Activated T-cell treated with anti-CD3 and anti-CD28 coated beads, Interleukin-2, amount 50 U/mL, for 1 hour (primary cell): ENCODE data around the gene FHOD3.

Source experiments
- DNase-seq: peaks from one replicate; pipeline ENCODE4 v3.0.0-alpha.2; 2020

The FHOD3 gene

DNA sequence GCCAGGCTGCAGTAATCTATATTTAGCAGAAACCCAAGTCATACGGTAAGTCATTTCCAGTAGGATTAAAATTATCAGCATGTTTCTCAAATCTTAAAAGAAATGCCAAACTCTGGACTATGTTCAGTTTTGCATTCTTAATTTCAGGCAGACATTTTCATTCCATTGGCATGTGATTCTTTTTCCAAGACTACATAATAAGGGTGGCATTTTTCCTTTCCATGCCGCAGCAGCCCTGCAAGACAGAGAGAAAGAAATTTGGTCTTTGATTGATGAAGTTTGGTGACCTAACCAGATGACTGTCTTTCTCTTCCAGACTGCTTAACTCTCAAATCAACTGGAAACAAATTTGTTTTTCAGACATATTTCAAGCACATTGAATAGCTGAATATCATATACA is 118.1 kb downstream of the FHOD3 start:
- DNase-seq: no peak

- no peak for DNase-seq
Measured at GRCh38 chr18:36419188-36419899, 121.8 kb downstream of the FHOD3 start.

DNA sequence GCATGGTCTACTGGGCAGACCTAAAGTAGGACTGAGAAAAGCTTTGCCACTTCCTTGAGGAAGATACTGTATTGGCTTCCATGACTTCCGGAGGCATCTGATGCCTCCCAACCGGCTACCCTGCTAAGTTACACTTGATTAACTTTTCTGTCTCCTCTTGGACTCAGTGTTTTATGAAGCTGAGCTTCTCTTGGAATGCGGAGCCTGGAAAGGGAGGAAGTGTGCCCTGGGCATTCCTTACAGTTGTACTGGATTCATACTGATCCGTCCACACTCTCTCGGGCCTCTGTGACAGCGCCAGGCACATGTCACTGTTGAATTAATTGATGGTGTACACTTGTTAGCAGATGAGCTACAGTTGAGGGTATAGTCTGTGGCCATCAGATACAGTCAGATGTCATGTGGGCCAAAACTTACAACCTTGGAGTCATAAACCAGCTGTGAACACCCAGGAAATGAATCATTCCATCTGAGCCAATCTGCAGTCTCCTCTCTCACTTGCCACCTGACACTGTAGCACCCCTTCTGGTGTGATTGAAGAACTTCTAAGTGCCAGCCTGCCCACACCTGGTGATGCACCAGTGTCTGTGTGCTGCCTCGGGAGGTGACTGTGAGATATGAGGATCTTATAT is 122.5 kb downstream of the FHOD3 start:
- DNase-seq: no peak

GRCh38 chr18:36420826-36421225 is 123.3 kb downstream of the FHOD3 start:
- DNase-seq: no peak

DNA sequence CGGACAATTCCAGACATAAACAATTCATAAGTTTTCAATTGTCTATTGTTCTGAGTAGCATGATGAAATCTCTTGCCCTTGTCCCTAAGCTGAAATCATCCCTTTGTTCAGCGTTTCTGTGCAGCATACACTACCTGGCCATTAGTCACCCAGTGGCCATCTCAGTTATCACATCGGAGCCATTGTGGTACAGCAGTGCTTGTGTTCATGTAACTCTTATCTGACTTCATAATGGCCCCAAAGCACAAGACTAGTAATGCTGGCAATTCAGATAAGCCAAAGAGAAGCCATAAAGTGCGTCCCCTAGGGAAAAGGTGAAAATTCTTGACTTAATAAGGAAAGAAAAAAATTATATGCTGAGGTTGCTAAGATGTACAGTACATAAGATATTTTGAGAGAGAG is 127.2 kb downstream of the FHOD3 start:
- no peak for DNase-seq

DNA sequence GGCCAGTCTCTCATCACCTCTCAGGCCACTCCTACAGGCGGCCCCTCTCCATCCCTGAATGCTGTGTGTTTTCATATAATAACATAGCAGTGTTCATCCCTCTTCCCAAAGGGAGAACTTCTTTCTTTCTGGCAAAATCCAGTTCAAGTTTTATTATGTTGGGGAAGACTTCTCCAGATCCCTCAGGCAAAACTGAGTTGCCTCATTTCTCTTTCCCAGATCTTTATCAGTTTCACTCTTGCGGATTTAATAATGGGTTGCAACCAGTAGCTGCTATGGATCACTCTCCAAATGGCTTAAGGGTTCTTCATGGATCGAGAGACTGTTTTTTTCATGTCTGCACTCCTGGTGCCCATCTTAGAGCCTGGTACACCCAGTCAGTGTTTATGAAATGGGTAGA is 129.9 kb downstream of the FHOD3 start:
- no peak for DNase-seq

DNA sequence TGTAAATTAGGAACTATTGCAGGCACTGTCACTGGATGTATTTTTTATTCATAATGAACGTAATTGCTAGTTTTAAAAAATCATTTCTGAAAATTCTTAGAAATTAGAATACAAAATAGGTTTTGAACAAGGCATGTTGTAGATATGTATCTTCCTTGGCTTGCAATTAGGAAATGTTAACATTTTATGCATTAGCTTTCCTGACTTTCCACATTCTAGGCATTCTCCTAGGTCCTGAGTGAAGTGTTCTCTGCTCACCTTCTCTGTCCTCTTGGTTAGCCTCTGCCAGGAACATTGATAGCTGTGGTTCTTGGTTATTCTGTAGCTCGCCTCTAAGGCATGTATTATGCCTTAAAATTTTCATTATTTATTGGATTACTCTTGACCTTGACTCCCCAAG is 130.3 kb downstream of the FHOD3 start:
- no peak for DNase-seq

- no peak for DNase-seq
Measured at GRCh38 chr18:36428431-36429029, 131.0 kb downstream of the FHOD3 start.

DNA sequence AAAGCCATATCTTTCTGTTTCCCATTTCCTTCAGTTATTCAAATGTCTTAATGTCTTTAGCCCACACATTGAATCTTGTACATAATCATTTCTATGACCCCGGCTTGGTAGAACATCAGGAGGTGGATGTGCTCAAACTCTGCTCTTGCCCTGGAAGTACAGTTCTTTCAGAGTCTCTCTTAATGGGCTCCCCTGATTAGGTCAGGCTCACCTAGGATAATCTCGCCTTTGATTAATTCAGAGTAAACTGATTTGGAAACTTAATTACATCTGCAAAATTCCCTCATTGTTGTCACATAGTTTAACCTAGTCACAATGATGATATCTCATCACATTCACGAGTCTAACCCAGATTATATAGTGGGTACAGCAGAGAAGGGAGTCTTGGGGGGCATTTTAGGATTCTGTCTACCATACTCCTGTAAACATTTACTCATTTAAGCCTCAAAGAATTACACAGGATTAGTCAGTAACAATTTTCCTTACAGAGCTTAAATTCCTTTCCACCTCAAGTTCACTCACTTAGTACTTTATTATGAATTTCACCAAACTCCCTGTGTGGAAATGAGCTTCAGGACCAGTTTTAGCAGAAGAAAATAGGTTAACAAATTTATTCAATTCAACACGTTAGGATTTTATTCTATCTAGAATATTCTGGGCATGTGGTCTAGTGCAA is 135.5 kb downstream of the FHOD3 start:
- no peak for DNase-seq

GRCh38 chr18:36436387-36436786 is 138.9 kb downstream of the FHOD3 start:
- DNase-seq: no peak

GRCh38 chr18:36440614-36441013 is 143.1 kb downstream of the FHOD3 start:
- no peak for DNase-seq

- DNase-seq: no peak
Measured at GRCh38 chr18:36441426-36442240, 144.1 kb downstream of the FHOD3 start.

DNA sequence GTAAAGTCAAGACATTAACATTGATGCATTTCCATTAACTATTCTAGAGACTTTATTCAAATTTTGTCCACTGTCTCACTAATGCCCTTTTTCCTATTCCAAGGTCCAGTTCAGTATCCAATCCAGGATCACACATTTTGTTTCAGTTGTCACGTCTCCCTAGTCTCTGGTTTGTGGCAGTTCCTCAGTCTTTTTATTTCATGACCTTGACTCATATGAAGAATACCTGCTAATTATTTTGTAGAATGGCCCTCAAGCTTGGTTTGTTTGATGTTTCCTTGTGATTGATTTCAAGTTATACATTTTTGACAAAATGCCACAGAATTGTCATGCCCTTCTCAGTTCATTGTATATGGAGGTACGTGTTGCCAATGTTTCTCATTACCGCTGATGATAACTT is 145.2 kb downstream of the FHOD3 start:
- DNase-seq: no peak

DNA sequence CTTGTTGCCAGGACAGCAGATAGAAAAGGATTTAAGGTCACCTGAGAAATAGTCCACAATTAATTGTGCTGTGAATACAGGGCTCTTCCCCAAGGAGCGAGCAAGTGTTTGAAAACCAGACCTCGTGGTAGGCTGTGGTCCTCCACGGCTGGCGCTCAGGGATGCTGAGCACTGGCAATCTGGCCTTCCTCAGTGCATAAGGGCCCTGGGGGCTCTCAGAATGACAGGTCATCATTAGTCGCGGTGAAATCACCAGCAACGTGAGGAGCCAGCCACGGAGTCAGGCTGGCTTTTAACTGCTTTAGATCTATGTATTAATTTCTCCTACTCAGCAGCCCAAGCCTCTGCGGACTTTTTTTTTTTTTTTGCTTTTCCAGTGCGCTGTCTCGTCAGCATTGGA is 148.5 kb downstream of the FHOD3 start:
- no peak for DNase-seq

DNA sequence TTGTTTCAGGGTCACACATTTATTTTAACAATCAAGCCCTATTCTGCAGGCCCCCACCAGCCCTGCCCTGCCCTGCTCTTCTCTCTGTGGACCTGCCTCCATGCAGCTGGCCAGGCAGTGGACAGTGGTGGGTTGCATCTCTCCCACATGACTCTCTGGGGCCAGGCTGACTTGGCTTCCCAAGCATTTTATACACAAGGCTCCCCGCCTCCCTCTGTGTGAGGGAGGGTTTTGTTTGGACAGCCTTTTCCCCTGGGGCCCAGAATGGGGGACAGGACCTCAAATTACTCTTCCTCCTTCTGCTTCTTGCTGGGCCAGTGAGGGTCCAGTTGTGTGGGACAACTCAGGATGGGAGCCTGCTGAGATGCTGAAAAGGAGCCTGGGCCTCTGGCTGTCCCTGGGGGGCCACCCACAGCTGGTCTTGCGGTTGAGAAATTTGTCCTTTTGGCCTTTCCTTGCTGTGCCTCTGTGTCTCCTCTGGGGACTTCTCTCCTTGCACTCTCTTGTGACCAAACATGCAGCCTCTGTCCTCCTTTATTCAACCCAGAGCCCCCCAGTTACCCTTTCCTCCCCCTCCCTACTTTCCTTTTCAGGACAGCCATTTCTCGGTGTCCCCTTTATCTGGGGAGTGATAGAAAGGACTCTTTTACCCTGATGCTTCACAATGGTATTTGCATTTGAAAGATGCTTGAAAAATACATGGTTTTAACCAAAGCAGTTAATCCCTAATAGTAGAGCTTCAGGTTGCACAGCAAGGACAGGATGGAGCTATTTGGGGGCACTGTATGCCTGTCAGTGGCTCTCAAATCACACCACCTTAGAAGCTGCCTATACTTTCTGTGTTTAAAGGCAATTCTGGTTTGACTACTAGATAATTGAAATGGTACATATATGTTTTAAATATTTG is 151.1 kb downstream of the FHOD3 start:
- no peak for DNase-seq

DNA sequence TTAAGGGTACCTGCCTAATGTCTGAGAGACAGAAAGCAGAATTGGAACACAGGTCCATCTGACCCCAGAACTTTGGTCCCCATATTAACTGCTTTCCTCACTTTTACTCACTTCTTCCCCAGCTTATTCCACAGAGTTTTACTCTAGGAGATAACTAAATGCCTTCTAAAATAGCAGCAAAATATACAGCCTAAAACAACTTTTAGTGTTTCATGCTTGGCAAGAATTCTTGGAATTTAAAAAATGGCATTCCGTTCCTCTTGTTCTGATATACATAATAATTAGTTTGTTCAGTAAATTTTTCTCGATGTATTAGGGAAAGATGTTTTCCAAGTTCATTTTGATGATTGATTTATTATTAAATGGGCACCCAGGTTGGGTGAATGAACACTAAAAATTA is 151.9 kb downstream of the FHOD3 start:
- DNase-seq: no peak

GRCh38 chr18:36450264-36450663 is 152.8 kb downstream of the FHOD3 start:
- DNase-seq: no peak

DNA sequence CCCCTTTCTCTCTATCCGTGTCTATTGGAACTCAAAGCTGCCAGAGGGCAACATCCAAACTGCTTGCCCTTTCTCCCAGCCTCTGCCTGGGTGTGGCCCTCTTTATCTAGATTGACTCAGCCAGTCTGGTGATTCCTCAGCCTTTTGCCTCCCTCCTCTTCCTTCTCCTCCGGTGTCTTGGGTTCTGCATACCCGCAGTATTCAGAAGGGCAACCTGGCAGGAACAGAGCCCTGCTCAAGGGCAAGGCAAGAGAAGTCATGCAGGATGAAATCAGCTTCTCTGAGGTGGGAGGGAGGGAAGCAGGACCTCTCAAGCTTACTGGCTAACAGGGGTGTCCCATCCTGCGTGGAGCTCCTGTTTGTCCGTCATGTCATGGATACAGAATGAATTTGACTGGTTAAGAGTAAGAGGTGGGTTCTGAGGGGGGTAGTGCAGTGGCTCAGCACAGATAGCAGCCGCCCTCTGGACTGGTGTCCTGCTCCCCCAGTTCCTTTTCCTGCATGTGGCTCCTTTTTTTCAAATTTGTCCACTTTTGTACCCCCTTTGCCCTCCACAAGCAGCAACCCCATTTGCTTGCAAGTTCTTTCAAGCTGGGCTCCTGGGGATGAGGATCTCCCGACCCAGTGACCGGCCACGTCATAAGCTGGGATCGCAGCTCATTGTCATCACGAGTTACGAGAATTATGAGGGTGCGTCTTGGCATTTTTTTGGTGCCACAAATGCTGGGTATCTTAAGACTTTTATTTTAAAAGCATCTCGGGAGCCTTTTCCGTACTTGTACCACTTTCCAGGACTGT is 154.1 kb downstream of the FHOD3 start:
- no peak for DNase-seq

DNA sequence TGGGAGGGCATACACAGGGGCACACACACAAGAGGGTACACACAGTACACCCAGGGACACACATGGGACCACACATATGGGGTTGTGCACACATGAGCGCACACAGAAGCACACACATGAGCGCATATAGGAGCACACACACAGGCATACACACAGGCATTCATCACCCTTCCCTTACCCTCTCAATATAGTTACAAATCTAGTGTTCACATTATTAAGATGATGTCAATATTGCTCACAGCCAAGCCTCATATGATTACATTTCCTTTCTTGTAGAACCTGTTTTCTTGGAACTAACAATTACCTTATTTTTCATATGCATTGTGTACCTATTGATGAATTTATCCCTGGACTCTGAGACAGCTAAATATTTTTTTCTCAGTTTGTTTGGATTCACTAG is 156.7 kb downstream of the FHOD3 start:
- no peak for DNase-seq

- DNase-seq: no peak
Measured at GRCh38 chr18:36454848-36455458, 157.4 kb downstream of the FHOD3 start.

GRCh38 chr18:36455931-36456330 is 158.4 kb downstream of the FHOD3 start:
- no peak for DNase-seq
